Activated CD4-positive, CD25-positive, alpha-beta regulatory T cell treated with anti-CD3 and anti-CD28 coated beads, Interleukin-2, amount 50 U/mL, for 72 hours (primary cell): ENCODE measurements around the gene UTP18.
"Not testable (repeated sequence)": the region's sequence is repeated elsewhere in the genome, so short reads cannot be mapped to it uniquely, and the experiment has no call there.

Experiments used
- DNase-seq: peaks from one replicate; pipeline ENCODE4 v3.0.0; 2021

The UTP18 gene

GRCh38 chr17:51259564-51260236 is 646 bp upstream of the UTP18 start, which contains the start of gene MBTD1:
Gene MBTD1 (minus strand): TSS chr17:51260049. CDS start chr17:51225161, 34,888 bp downstream.
- DNase-seq: peak; percentile 95

GRCh38 chr17:51261024-51261963 is 948 bp downstream of the UTP18 start:
- no peak for DNase-seq

GRCh38 chr17:51263006-51263405 is 2.7 kb downstream of the UTP18 start:
- no peak for DNase-seq

- not testable (repeated sequence) for DNase-seq
Observed at GRCh38 chr17:51264466-51264865, 4.1 kb downstream of the UTP18 start.

- DNase-seq: no peak
Observed at GRCh38 chr17:51269991-51270390, 9.6 kb downstream of the UTP18 start.

- DNase-seq: no peak
Observed at GRCh38 chr17:51270636-51271035, 10.3 kb downstream of the UTP18 start.

GRCh38 chr17:51272812-51273211 is 12.5 kb downstream of the UTP18 start:
- no peak for DNase-seq

GRCh38 chr17:51275381-51275780 is 15.0 kb downstream of the UTP18 start:
- DNase-seq: no peak

GRCh38 chr17:51279183-51279582 is 18.8 kb downstream of the UTP18 start:
- no peak for DNase-seq

GRCh38 chr17:51287412-51287811 is 27.1 kb downstream of the UTP18 start:
- no peak for DNase-seq

- DNase-seq: no peak
Observed at GRCh38 chr17:51289696-51290111, 29.4 kb downstream of the UTP18 start.

- DNase-seq: not testable (repeated sequence)
Observed at GRCh38 chr17:51294338-51294737, 34.0 kb downstream of the UTP18 start.

- no peak for DNase-seq
Observed at GRCh38 chr17:51298508-51299371, 38.4 kb downstream of the UTP18 start.

- DNase-seq: no peak
Observed at GRCh38 chr17:51299859-51300258, 39.5 kb downstream of the UTP18 start.

- no peak for DNase-seq
Observed at GRCh38 chr17:51305182-51305581, 44.8 kb downstream of the UTP18 start.

GRCh38 chr17:51312003-51312402 is 51.7 kb downstream of the UTP18 start:
- not testable (repeated sequence) for DNase-seq

GRCh38 chr17:51319186-51319585 is 58.8 kb downstream of the UTP18 start:
- no peak for DNase-seq

- DNase-seq: no peak
Observed at GRCh38 chr17:51322390-51323029, 62.2 kb downstream of the UTP18 start.

- DNase-seq: no peak
Observed at GRCh38 chr17:51325471-51325870, 65.1 kb downstream of the UTP18 start.

GRCh38 chr17:51330861-51331503 is 70.6 kb downstream of the UTP18 start:
- not testable (repeated sequence) for DNase-seq

- DNase-seq: no peak
Observed at GRCh38 chr17:51335006-51335590, 74.8 kb downstream of the UTP18 start.
